Left lung (tissue), 10 donors: ENCODE results near the gene NPHP4. TPM values are rescaled to one million over a fixed set of nuclear protein-coding genes. Genes with fewer than 3 reads are reported as not detected.

Experiments used
- ATAC-seq: fragments of 200-7000 bp; cut with Tn5 transposase; one replicate; pipeline ENCODE4 v1.9.1; 2020; ENCODE audit warnings: moderate library complexity
- DNase-seq, 4 donors: peaks; one replicate each; pipeline ENCODE4 v3.0.0-alpha.2; 2013 to 2020
- H3K27ac ChIP-seq, 2 donors: fragments of 200-600 bp; sonication (generic) in 1 of 2; one replicate each; pipeline versions ENCODE4 v1.5.0 to v1.8.0; 2020 to 2021
- H3K27me3 ChIP-seq, 2 donors: fragments of 200-600 bp; sonication (generic) in 1 of 2; one replicate each; pipeline versions ENCODE4 v1.5.0 to v1.8.0; 2020 to 2021
- H3K36me3 ChIP-seq, 2 donors: fragments of 200-600 bp; sonication (generic) in 1 of 2; one replicate each; pipeline versions ENCODE4 v1.5.0 to v1.8.0; 2020 to 2021
- H3K4me1 ChIP-seq, 2 donors: fragments of 200-600 bp; one replicate each; pipeline ENCODE4 v1.8.0; 2021
- H3K4me3 ChIP-seq, 2 donors: fragments of 200-600 bp; sonication (generic) in 1 of 2; one replicate each; pipeline versions ENCODE4 v1.5.0 to v1.8.0; 2020 to 2021; ENCODE audit warnings: mild to moderate bottlenecking in 1 of 2
- H3K9me3 ChIP-seq, 2 donors: fragments of 200-600 bp; sonication (generic) in 1 of 2; one replicate each; pipeline versions ENCODE4 v1.5.0 to v1.8.0; 2020 to 2021
- intact Hi-C, 2 donors: fragments of 100-400 bp; cut with DNase I; formaldehyde crosslinking; loops; one replicate each; pipeline versions ENCODE4 v1.11.2 to v1.14.2; 2022
- polyA plus RNA-seq, 6 donors: library from polyadenylated mRNA; unstranded; fragments of 120-200 nt; gene quantifications; one replicate each; pipeline ENCODE4 v1.2.1, GENCODE V29; 2013; ENCODE audit not compliant: insufficient read length in 6 of 6
- total RNA-seq, 2 donors: library from RNA; stranded (reverse); fragmentation: NEBNext Ultra II Directional; extraction: Animal tissue kit (Norgen Biotek cat#: 25700); gene quantifications; one replicate each; pipeline ENCODE4 v1.2.1, GENCODE V29; 2021
- TF ChIP-seq, protein P1 (sequence below), 2 donors: fragments of 200-600 bp; sonication (generic) in 1 of 2; IDR thresholded peaks; one replicate each; pipeline versions ENCODE4 v1.5.0 to v1.8.0; 2021; ENCODE audit warnings: antibody characterized with exemption in 2 of 2
- donor health status: DM: no; HTN: yes; CAD: no.
- donor health status: DM: no; HTN: no; CAD: no.

NPHP4 gene
- total and polyA plus RNA-seq, 8 donors = 9.4 to 16.4 (median 10.2) TPM

DNA sequence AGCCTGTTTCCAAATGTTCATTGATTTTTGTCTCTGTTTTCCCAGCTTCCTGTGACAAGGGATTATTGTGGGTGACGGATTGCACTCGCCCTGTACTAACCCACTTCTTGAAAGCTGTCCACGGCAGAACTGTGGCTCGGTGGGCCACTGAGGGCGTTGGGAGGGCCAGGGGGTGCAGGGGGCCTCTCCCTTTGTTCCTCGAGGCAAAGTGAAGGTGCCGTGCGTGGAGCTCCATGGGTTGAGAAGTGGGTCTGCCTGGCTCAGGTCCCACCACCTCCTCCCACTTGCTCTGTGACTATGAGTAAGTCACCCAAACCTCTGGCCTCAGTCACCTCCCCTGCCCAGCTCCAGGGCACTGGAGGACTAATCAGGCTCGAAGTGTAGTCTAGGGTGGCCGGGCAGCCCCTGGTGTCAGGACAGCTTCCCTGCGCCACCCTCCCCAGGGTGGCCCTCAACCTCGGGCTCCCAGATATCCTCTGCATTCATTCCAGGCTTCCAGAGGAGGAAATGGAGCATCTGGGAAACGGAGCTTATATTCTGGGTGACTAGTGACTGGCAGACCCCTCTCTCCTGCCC is 148.6 kb downstream of the NPHP4 start:
- intact Hi-C loops = no loop called here
- DNase-seq = no peak
- Histone ChIP-seq H3K27me3 (peaks cover 0 to 82% of the 10 kb centered on the region in 2 donors), H3K4me1 (no peaks in the 10 kb centered on the region), H3K36me3 (no peaks in the 10 kb centered on the region), H3K27ac (no peak overlapping the region), H3K4me3 (no peak overlapping the region), H3K9me3 (no peaks in the 10 kb centered on the region)
- TF ChIP-seq, protein P1, sequence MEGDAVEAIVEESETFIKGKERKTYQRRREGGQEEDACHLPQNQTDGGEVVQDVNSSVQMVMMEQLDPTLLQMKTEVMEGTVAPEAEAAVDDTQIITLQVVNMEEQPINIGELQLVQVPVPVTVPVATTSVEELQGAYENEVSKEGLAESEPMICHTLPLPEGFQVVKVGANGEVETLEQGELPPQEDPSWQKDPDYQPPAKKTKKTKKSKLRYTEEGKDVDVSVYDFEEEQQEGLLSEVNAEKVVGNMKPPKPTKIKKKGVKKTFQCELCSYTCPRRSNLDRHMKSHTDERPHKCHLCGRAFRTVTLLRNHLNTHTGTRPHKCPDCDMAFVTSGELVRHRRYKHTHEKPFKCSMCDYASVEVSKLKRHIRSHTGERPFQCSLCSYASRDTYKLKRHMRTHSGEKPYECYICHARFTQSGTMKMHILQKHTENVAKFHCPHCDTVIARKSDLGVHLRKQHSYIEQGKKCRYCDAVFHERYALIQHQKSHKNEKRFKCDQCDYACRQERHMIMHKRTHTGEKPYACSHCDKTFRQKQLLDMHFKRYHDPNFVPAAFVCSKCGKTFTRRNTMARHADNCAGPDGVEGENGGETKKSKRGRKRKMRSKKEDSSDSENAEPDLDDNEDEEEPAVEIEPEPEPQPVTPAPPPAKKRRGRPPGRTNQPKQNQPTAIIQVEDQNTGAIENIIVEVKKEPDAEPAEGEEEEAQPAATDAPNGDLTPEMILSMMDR (IDR thresholded peaks at IDR 0.05) = no peak
- ATAC-seq = no peak

DNA sequence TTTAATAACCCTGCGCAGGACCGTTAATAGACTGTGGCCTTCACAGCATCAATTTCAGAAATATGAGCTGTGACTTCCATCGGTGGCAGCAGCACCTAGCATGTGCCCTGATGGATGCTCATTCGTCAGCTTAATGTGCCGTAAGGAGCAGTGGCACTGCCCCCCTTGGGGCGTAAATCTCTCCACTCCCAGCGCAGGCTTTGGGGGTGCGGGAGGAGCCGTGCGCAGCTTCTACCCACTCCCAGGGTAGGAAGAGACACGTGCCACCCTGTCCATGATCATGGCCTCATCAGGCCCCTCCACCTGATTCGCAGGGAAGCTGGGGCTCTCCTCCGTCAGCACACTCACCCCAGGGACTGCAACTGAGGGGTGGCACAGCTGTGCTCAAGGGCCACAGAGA is 149.5 kb downstream of the NPHP4 start:
- intact Hi-C loops = no loop called here

DNA sequence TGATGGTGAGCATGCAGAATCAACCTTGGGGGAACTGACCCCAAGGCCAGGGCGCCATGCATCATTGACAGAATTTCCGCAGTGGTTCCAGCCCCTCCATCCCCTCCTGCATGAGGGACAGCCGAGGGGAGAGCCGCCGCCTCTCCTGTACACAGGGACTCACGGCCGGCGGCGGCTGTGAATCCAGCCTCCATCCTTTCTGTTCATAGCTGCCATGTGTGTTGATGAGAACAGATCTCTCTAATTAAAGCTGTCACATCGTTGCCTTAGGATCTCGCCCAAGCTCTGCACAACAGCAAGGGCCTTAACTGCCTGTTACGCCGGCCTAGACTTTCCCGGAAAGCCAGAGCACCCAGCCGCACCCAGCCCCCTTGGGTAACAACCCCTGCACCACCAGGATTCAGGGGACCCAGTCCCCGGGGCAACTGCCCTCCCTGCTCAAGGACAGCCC is 151.6 kb downstream of the NPHP4 start:
- TF ChIP-seq, protein P1 (IDR thresholded peaks at IDR 0.05) = no peak
- H3K36me3 ChIP-seq = no peaks in the 10 kb centered on the region
- no peak overlapping the region for H3K4me3 ChIP-seq
- DNase-seq = peak in 1 of 4 donors; percentile 54
- no peak for ATAC-seq
- no peaks in the 10 kb centered on the region for H3K4me1 ChIP-seq
- H3K27me3 ChIP-seq = peaks cover 0 to 80% of the 10 kb centered on the region in 2 donors
- no peak overlapping the region for H3K27ac ChIP-seq
- intact Hi-C loops = no loop called here
- H3K9me3 ChIP-seq = no peaks in the 10 kb centered on the region

More for the DNA sequence above, 149.5 kb downstream of the NPHP4 start:
- Histone ChIP-seq H3K27me3 (peaks cover 0 to 80% of the 10 kb centered on the region in 2 donors), H3K9me3 (no peaks in the 10 kb centered on the region), H3K36me3 (no peaks in the 10 kb centered on the region), H3K4me3 (no peak overlapping the region), H3K4me1 (no peaks in the 10 kb centered on the region), H3K27ac (no peak overlapping the region)
- DNase-seq = no peak
- no peak for ATAC-seq
- TF ChIP-seq, protein P1 (IDR thresholded peaks at IDR 0.05) = no peak

DNA sequence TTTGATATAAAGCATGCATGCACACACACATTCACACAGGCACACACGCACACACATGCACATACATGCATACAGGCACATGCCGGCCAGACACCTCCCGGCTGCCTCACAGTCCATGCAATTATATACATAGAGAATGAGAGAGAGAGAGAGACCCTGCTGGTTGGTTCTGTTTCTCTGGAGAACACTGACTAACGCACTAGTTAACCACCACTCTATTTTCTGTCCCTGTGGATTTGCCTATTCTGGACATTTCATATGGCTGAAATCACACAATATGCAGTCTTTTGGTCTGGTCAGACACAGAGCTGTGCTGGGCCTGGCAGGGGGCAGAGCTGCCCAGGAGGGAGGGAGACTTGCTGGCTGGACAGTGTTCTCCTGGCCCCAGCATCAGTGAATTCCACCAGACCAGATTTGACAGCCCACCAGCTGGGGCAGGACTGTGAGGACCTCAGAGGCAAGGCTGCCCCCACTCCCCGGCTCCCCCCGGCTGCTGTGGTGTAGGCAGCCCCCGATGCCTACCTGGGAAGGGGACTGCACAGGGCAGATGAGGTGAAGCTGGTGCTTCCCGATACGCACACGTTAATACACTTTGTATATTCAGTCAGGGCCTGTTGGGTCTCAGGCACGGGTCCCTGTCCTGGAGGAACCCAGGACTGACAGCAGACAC is 152.2 kb downstream of the NPHP4 start:
- Histone ChIP-seq H3K9me3 (no peaks in the 10 kb centered on the region), H3K27me3 (peaks cover 0 to 74% of the 10 kb centered on the region in 2 donors), H3K4me1 (no peaks in the 10 kb centered on the region), H3K36me3 (no peaks in the 10 kb centered on the region), H3K4me3 (no peak overlapping the region), H3K27ac (no peak overlapping the region)
- TF ChIP-seq, protein P1 (IDR thresholded peaks at IDR 0.05) = no peak
- DNase-seq (peak in 1 of 4 donors; percentile 61), ATAC-seq (no peak)
- intact Hi-C loops = no loop called here

DNA sequence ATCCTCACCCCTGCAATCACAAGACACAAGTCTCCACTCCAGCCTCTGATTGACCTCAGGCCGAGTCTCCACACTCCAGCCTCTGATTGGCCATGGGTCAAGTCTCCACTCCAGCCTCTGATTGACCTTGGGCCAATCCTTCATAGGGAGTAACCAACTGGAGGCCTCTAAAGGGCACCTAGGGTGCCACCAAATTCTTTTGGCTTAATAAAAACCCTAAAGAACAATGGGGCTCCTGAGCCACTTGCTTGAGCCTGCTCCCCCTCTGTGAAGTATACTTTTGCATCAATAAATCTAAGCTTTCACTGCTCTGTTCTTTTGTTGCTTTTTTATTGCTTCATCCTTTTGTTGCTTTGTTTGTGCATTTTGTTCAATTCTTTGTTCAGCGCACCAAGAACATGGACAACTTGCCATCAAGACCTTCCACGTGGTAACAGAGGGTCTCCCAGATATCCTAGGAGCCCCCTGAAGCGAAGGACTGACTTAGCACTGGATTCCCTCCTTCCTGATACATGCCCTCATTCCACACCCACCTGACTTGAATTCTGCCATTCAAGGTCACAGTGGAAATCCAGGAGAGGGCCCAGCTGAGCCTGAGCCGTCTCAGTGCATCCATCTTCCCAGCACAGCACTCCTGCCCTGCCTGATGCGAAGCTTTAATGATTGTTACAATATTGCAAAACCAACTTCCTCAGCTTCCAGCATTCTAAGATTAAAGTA is 152.9 kb downstream of the NPHP4 start:
- intact Hi-C loops = no loop called here
- Histone ChIP-seq H3K4me1 (no peaks in the 10 kb centered on the region), H3K27ac (no peak overlapping the region), H3K9me3 (no peaks in the 10 kb centered on the region), H3K4me3 (no peak overlapping the region), H3K36me3 (no peaks in the 10 kb centered on the region), H3K27me3 (peaks cover 0 to 74% of the 10 kb centered on the region in 2 donors)
- TF ChIP-seq, protein P1 (IDR thresholded peaks at IDR 0.05) = no peak
- ATAC-seq (no peak), DNase-seq (peak in 1 of 4 donors; percentile 22)
